ENCODE results near the gene SEC14L2. TPM values are rescaled to one million over a fixed set of nuclear protein-coding genes. Genes with fewer than 3 reads are reported as not detected.

The SEC14L2 gene
- total and polyA plus RNA-seq, 2 of the 8 experiments (the other 6 are each of a cell fraction or from before 2014, with no cell fraction given), result 2.8 to 3.2 TPM

DNA sequence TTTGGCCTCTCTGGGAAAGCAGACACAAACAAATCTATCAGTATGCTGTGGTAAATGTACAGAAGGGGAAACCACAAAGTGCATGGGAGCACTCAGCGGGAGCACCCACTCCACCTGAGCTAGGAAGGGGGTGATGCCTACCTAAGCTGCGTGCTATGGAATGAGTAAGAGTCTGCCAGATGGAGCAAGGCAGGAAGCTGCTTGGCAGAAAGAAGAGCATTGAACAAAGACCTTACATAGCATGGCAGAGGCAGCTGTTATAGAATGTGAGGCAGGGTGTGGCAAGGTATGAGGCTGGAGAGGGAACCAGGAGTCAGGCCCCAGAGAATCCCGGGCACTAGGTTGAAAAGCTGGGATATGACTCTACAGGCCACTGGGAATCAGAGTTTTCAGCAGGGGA lies 15.0 kb downstream of the SEC14L2 start:
- no peak overlapping the region for H3K4ac ChIP-seq (replicated peaks; ENCODE audit: insufficient read length, low read depth, low read length)
- H3K9me3 ChIP-seq (ENCODE audit: insufficient read depth in 2 of 2, low read depth in 1 of 2, low read length in 1 of 2), result no peaks in the 10 kb centered on the region
- ChIA-PET POLR2A (ENCODE audit: partially characterized antibody) (interaction anchor here (0.6 to 3.4 kb wide), 3 partner anchors 10 to 334 kb away, joined by 5 to 22 read pairs (median 13); partner anchors contain the start of gene SEC14L2), CTCF (ENCODE audit: partially characterized antibody) (interaction anchor here (0.7 to 6.1 kb wide), 7 partner anchors 13 to 344 kb away, joined by 3 to 48 read pairs (median 6); partner anchors contain the start of gene MTFP1)
- no peak overlapping the region for H4K91ac ChIP-seq (replicated peaks; ENCODE audit: insufficient read length, low read length)
- H2BK12ac ChIP-seq (ENCODE audit: low read depth, low read length), result no peak overlapping the region
- H2AK5ac ChIP-seq (ENCODE audit: low read depth, low read length), result no peak overlapping the region
- H3K23me2 ChIP-seq (ENCODE audit: low read depth, low read length), result no peaks in the 10 kb centered on the region
- no peak overlapping the region for H3K56ac ChIP-seq (replicated peaks; ENCODE audit: insufficient read length, low read depth, low read length)
- WGBS, 2 experiments (ENCODE audit: extremely low coverage in 1 of 2, insufficient coverage in 1 of 2, insufficient read length in 1 of 2, insufficient replicate concordance in 2 of 2, low coverage in 1 of 2, low lambda C conversion rate in 2 of 2, missing lambda C conversion rate in 1 of 2), result 96% methylated on average over 3 of the region's 3 CpGs; no CpG with 5 or more reads in 1 of the 2 experiments
- no peak overlapping the region for H3K23ac ChIP-seq (ENCODE audit: insufficient read length)
- no peak overlapping the region for H3K4me2 ChIP-seq (ENCODE audit: insufficient read depth in 1 of 2, low read depth in 2 of 2, low read length in 2 of 2)
- no peak overlapping the region for H2BK15ac ChIP-seq (ENCODE audit: low read length)
- peaks cover 5% of the 10 kb centered on the region in 2 experiments for H4K20me1 ChIP-seq (replicated peaks in 1 of 2; ENCODE audit: control insufficient read depth in 1 of 2, insufficient read depth in 2 of 2, low read length in 2 of 2)
- no peaks in the 10 kb centered on the region for H3K27me3 ChIP-seq (replicated peaks in 1 of 4; ENCODE audit: control insufficient read depth in 3 of 4, extremely low read depth in 1 of 4, insufficient read depth in 3 of 4, low read length in 3 of 4)
- DNase-seq (ENCODE audit: low read depth in 1 of 2, low spot score in 2 of 2) (no peak), FAIRE-seq (no peak)
- no peak overlapping the region for H3K9ac ChIP-seq (replicated peaks in 1 of 4; ENCODE audit: extremely low read depth in 1 of 4, low read depth in 3 of 4, low read length in 3 of 4)
- H3K27ac ChIP-seq (ENCODE audit: low read depth, low read length), result no peak overlapping the region
- no peak overlapping the region for H4K8ac ChIP-seq (ENCODE audit: extremely low read depth, insufficient read depth, low read length)
- no peak overlapping the region for H2BK120ac ChIP-seq (replicated peaks; ENCODE audit: low read depth, low read length)
- H4K5ac ChIP-seq (ENCODE audit: insufficient read length, low read depth, low read length), result no peak overlapping the region
- H2BK20ac ChIP-seq (ENCODE audit: low read length), result no peak overlapping the region
- no peak overlapping the region for H2AFZ ChIP-seq (ENCODE audit: low read length)
- H3K4me3 ChIP-seq (ENCODE audit: extremely low read depth in 1 of 4, insufficient read depth in 2 of 4, low read depth in 3 of 4, low read length in 4 of 4), result no peak overlapping the region
- no peaks in the 10 kb centered on the region for H3K79me1 ChIP-seq (ENCODE audit: low read depth, low read length)
- H2BK5ac ChIP-seq (ENCODE audit: low read depth, low read length), result no peak overlapping the region
- no peaks in the 10 kb centered on the region for H3K4me1 ChIP-seq (replicated peaks in 1 of 4; ENCODE audit: control insufficient read depth in 3 of 4, insufficient read depth in 4 of 4, low read length in 3 of 4)
- no peak overlapping the region for H3K14ac ChIP-seq (ENCODE audit: insufficient read length)
- peaks cover 0 to 15% (median 9%) of the 10 kb centered on the region in 4 experiments; a peak in 5 of 8 replicates for H3K36me3 ChIP-seq (ENCODE audit: control insufficient read depth in 2 of 4, insufficient read depth in 4 of 4, low read length in 3 of 4)
- H3K18ac ChIP-seq (ENCODE audit: extremely low read depth, low read length), result no peak overlapping the region
- H3K79me2 ChIP-seq (ENCODE audit: control insufficient read depth in 1 of 2, insufficient read depth in 2 of 2, low read length in 2 of 2), result no peaks in the 10 kb centered on the region
- TF ChIP-seq, protein P1, sequence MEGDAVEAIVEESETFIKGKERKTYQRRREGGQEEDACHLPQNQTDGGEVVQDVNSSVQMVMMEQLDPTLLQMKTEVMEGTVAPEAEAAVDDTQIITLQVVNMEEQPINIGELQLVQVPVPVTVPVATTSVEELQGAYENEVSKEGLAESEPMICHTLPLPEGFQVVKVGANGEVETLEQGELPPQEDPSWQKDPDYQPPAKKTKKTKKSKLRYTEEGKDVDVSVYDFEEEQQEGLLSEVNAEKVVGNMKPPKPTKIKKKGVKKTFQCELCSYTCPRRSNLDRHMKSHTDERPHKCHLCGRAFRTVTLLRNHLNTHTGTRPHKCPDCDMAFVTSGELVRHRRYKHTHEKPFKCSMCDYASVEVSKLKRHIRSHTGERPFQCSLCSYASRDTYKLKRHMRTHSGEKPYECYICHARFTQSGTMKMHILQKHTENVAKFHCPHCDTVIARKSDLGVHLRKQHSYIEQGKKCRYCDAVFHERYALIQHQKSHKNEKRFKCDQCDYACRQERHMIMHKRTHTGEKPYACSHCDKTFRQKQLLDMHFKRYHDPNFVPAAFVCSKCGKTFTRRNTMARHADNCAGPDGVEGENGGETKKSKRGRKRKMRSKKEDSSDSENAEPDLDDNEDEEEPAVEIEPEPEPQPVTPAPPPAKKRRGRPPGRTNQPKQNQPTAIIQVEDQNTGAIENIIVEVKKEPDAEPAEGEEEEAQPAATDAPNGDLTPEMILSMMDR (IDR thresholded peaks at IDR 0.05; ENCODE audit: control extremely low read depth in 1 of 3, insufficient read depth in 1 of 3, low read depth in 1 of 3, low read length in 3 of 3), result no peak
- TF ChIP-seq GTF2F1 (IDR thresholded peaks at IDR 0.05; ENCODE audit: borderline replicate concordance, low read depth, low read length), result no peak
- TF ChIP-seq BCL11A (IDR thresholded peaks at IDR 0.05; ENCODE audit: low read depth in 2 of 2, low read length in 2 of 2), result no peak
- TF ChIP-seq KDM5A (IDR thresholded peaks at IDR 0.05; ENCODE audit: low read length), result no peak
- no peak for TF ChIP-seq ZNF274 (IDR thresholded peaks at IDR 0.05; ENCODE audit: borderline replicate concordance, extremely low read depth, low read length)
- TF ChIP-seq PHF8 (conservative IDR thresholded peaks at IDR 0.05; ENCODE audit: low read depth, low read length), result no peak
- TF ChIP-seq, protein P2, sequence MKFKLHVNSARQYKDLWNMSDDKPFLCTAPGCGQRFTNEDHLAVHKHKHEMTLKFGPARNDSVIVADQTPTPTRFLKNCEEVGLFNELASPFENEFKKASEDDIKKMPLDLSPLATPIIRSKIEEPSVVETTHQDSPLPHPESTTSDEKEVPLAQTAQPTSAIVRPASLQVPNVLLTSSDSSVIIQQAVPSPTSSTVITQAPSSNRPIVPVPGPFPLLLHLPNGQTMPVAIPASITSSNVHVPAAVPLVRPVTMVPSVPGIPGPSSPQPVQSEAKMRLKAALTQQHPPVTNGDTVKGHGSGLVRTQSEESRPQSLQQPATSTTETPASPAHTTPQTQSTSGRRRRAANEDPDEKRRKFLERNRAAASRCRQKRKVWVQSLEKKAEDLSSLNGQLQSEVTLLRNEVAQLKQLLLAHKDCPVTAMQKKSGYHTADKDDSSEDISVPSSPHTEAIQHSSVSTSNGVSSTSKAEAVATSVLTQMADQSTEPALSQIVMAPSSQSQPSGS (IDR thresholded peaks at IDR 0.05; ENCODE audit: low read length), result no peak
- no peak for TF ChIP-seq ASH2L (IDR thresholded peaks at IDR 0.05; ENCODE audit: low read length)
- TF ChIP-seq CEBPB (IDR thresholded peaks at IDR 0.05; ENCODE audit: low read depth, low read length), result no peak
- TF ChIP-seq RXRA (IDR thresholded peaks at IDR 0.05; ENCODE audit: insufficient read depth, low read depth, low read length), result no peak
